Mammary epithelial cell (primary cell): ENCODE data around the gene DNASE1L1.

Experiments
- CTCF ChIP-seq, 2 donors: IDR thresholded peaks in 1 of 2; conservative IDR thresholded peaks in 1 of 2; 2 replicates each; pipeline ENCODE4 v1.5.1; 2011 to 2012; ENCODE audit warnings: inconsistent platforms in 2 of 2, low read length in 2 of 2, mild to moderate bottlenecking in 2 of 2, control low read depth in 1 of 2, low read depth in 1 of 2; ENCODE audit not compliant: insufficient read depth in 1 of 2; ENCODE audit errors: extremely low read depth in 1 of 2
- EZH2 ChIP-seq: IDR thresholded peaks from 2 replicates; pipeline ENCODE4 v1.6.1; 2012; ENCODE audit warnings: low read length, inconsistent platforms, borderline replicate concordance

GRCh38 chrX:154429711-154430110 lies 20.7 kb upstream of the DNASE1L1 start:
- TF ChIP-seq CTCF (conservative IDR thresholded peaks at IDR 0.05 in 1 of 2, IDR thresholded peaks at IDR 0.05 in 1 of 2; ENCODE audit: extremely low read depth in 1 of 2, insufficient read depth in 1 of 2, low read depth in 1 of 2, low read length in 2 of 2) (no peak), EZH2 (no peak)
